ENCODE measurements around the gene GRHPR.
"Not testable (repeated sequence)": the region's sequence is repeated elsewhere in the genome, so short reads cannot be mapped to it uniquely, and the experiment has no call there.

Gene GRHPR

GRCh38 chr9:37382982-37383357 lies 39.5 kb upstream of the GRHPR start:
- Histone ChIP-seq H3K27me3 (ENCODE audit: control insufficient read depth, insufficient read depth, low read length) (peaks cover 24% of the 10 kb centered on the region), H3K4me3 (ENCODE audit: low read length) (no peak overlapping the region), H3K4me2 (ENCODE audit: low read length) (no peak overlapping the region), H3K9me3 (replicated peaks; ENCODE audit: low read length) (no peaks in the 10 kb centered on the region), H3K4me1 (ENCODE audit: control insufficient read depth, insufficient read depth, low read length) (no peaks in the 10 kb centered on the region), H3K9ac (ENCODE audit: low read depth, low read length) (no peak overlapping the region), H3K36me3 (ENCODE audit: insufficient read depth, low read length) (no peaks in the 10 kb centered on the region)

- H3K9me3 ChIP-seq (replicated peaks; ENCODE audit: low read length), result no peaks in the 10 kb centered on the region
- no peak overlapping the region for H3K9ac ChIP-seq (ENCODE audit: low read depth, low read length)
- H3K4me3 ChIP-seq (ENCODE audit: low read length), result no peak overlapping the region
- peaks cover 20% of the 10 kb centered on the region for H3K27me3 ChIP-seq (ENCODE audit: control insufficient read depth, insufficient read depth, low read length)
- no peak overlapping the region for H3K4me2 ChIP-seq (ENCODE audit: low read length)
- H3K4me1 ChIP-seq (ENCODE audit: control insufficient read depth, insufficient read depth, low read length), result no peaks in the 10 kb centered on the region
- H3K36me3 ChIP-seq (ENCODE audit: insufficient read depth, low read length), result no peaks in the 10 kb centered on the region
These were observed 39.1 kb upstream of the GRHPR start for GRCh38 chr9:37383393-37383792.

GRCh38 chr9:37383876-37384746 lies 38.4 kb upstream of the GRHPR start:
- Histone ChIP-seq H3K36me3 (ENCODE audit: insufficient read depth, low read length) (no peaks in the 10 kb centered on the region), H3K4me1 (ENCODE audit: control insufficient read depth, insufficient read depth, low read length) (no peaks in the 10 kb centered on the region), H3K4me3 (ENCODE audit: low read length) (no peak overlapping the region), H3K9me3 (replicated peaks; ENCODE audit: low read length) (no peaks in the 10 kb centered on the region), H3K9ac (ENCODE audit: low read depth, low read length) (no peak overlapping the region), H3K27me3 (ENCODE audit: control insufficient read depth, insufficient read depth, low read length) (peaks cover 20% of the 10 kb centered on the region), H3K4me2 (ENCODE audit: low read length) (no peak overlapping the region)

- Histone ChIP-seq H3K4me1 (ENCODE audit: control insufficient read depth, insufficient read depth, low read length) (no peaks in the 10 kb centered on the region), H3K9ac (ENCODE audit: low read depth, low read length) (no peak overlapping the region), H3K4me3 (ENCODE audit: low read length) (no peak overlapping the region), H3K36me3 (ENCODE audit: insufficient read depth, low read length) (no peaks in the 10 kb centered on the region), H3K9me3 (replicated peaks; ENCODE audit: low read length) (no peaks in the 10 kb centered on the region), H3K27me3 (ENCODE audit: control insufficient read depth, insufficient read depth, low read length) (peaks cover 20% of the 10 kb centered on the region), H3K4me2 (ENCODE audit: low read length) (no peak overlapping the region)
These were observed 37.2 kb upstream of the GRHPR start for GRCh38 chr9:37385286-37385685.

DNA sequence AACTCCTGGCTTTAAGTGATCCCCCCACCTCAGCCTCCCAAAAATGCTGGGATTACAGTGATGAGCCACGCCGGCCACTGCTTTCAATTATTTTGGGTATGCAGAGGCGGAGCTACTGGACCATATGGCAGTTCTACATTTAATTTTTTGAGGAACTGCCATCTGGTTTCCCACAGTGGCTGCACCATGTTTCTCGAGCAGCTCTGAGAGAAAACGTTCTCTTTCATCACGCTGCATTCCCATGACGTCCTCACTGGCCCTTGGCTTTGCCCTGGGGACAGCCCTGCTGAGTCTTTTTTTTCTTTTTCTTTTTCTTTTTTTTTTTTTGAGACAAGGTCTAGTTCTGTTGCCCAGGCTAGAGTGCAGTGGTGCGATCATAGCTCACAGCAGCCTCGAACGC lies 35.5 kb upstream of the GRHPR start:
- Histone ChIP-seq H3K4me2 (ENCODE audit: low read length) (no peak overlapping the region), H3K4me1 (ENCODE audit: control insufficient read depth, insufficient read depth, low read length) (no peaks in the 10 kb centered on the region), H3K9ac (ENCODE audit: low read depth, low read length) (no peak overlapping the region), H3K36me3 (ENCODE audit: insufficient read depth, low read length) (no peaks in the 10 kb centered on the region), H3K27me3 (ENCODE audit: control insufficient read depth, insufficient read depth, low read length) (peaks cover 20% of the 10 kb centered on the region), H3K9me3 (replicated peaks; ENCODE audit: low read length) (no peaks in the 10 kb centered on the region), H3K4me3 (ENCODE audit: low read length) (no peak overlapping the region)

- Histone ChIP-seq H3K9me3 (replicated peaks; ENCODE audit: low read length) (no peaks in the 10 kb centered on the region), H3K36me3 (ENCODE audit: insufficient read depth, low read length) (no peaks in the 10 kb centered on the region), H3K27me3 (ENCODE audit: control insufficient read depth, insufficient read depth, low read length) (peaks cover 15% of the 10 kb centered on the region), H3K4me3 (ENCODE audit: low read length) (no peak overlapping the region), H3K9ac (ENCODE audit: low read depth, low read length) (no peak overlapping the region), H3K4me1 (ENCODE audit: control insufficient read depth, insufficient read depth, low read length) (no peaks in the 10 kb centered on the region), H3K4me2 (ENCODE audit: low read length) (no peak overlapping the region)
These were observed 31.7 kb upstream of the GRHPR start for GRCh38 chr9:37390759-37391158.

DNA sequence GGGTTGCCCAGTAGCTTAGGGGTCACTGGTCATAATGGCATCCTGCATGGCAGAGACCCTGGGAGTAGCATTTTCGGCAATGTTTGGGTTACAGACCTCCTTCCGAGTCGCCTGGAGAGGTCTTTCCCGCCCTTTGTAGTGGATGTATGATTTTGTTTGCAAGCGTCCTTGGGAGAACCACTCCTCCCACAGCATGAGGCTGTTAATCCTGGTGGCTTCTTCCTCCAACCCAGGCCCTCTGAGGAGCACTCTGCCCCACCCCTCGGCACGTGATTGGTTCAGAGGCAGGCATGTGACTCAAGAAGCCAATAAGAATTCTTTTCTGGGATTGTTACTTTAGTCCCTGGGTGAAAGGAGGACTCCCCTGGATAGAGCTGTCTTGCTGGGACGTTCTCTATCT lies 30.2 kb upstream of the GRHPR start:
- Histone ChIP-seq H3K4me1 (ENCODE audit: control insufficient read depth, insufficient read depth, low read length) (no peaks in the 10 kb centered on the region), H3K36me3 (ENCODE audit: insufficient read depth, low read length) (no peaks in the 10 kb centered on the region), H3K9ac (ENCODE audit: low read depth, low read length) (no peak overlapping the region), H3K4me2 (ENCODE audit: low read length) (no peak overlapping the region), H3K27me3 (ENCODE audit: control insufficient read depth, insufficient read depth, low read length) (peaks cover 15% of the 10 kb centered on the region), H3K4me3 (ENCODE audit: low read length) (no peak overlapping the region), H3K9me3 (replicated peaks; ENCODE audit: low read length) (no peaks in the 10 kb centered on the region)

GRCh38 chr9:37395229-37395628 lies 27.3 kb upstream of the GRHPR start:
- peaks cover 20% of the 10 kb centered on the region for H3K27me3 ChIP-seq (ENCODE audit: control insufficient read depth, insufficient read depth, low read length)
- H3K9me3 ChIP-seq (replicated peaks; ENCODE audit: low read length), result no peaks in the 10 kb centered on the region
- no peaks in the 10 kb centered on the region for H3K36me3 ChIP-seq (ENCODE audit: insufficient read depth, low read length)
- H3K4me1 ChIP-seq (ENCODE audit: control insufficient read depth, insufficient read depth, low read length), result no peaks in the 10 kb centered on the region
- H3K9ac ChIP-seq (ENCODE audit: low read depth, low read length), result no peak overlapping the region
- no peak overlapping the region for H3K4me3 ChIP-seq (ENCODE audit: low read length)
- H3K4me2 ChIP-seq (ENCODE audit: low read length), result no peak overlapping the region

- H3K4me1 ChIP-seq (ENCODE audit: control insufficient read depth, insufficient read depth, low read length), result no peaks in the 10 kb centered on the region
- no peaks in the 10 kb centered on the region for H3K36me3 ChIP-seq (ENCODE audit: insufficient read depth, low read length)
- H3K4me2 ChIP-seq (ENCODE audit: low read length), result no peak overlapping the region
- no peak overlapping the region for H3K4me3 ChIP-seq (ENCODE audit: low read length)
- H3K27me3 ChIP-seq (ENCODE audit: control insufficient read depth, insufficient read depth, low read length), result peaks cover 20% of the 10 kb centered on the region
- no peak overlapping the region for H3K9ac ChIP-seq (ENCODE audit: low read depth, low read length)
- H3K9me3 ChIP-seq (replicated peaks; ENCODE audit: low read length), result no peaks in the 10 kb centered on the region
These were observed 26.8 kb upstream of the GRHPR start for GRCh38 chr9:37395663-37396062.

DNA sequence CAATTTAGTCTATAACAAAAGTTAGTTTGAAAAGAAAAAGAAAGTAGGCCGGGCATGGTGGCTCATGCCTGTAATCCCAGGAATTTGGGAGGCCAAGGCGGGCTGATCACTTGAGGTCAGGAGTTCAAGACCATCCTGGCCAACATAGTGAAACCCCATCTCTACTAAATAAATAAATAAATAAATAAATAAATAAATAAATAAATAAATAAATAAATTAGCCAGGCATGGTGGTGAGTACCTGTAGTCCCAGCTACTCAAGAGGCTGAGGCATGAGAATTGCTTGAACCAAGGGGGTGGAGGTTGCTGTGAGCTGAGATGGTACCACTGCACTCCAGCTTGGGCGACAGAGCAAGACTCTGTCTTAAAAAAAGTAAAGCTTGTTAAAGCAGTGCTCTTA lies 24.5 kb upstream of the GRHPR start:
- not testable (repeated sequence) for H3K9me3 ChIP-seq (replicated peaks; ENCODE audit: low read length); H3K9ac ChIP-seq (ENCODE audit: low read depth, low read length); H3K4me3 ChIP-seq (ENCODE audit: low read length)

DNA sequence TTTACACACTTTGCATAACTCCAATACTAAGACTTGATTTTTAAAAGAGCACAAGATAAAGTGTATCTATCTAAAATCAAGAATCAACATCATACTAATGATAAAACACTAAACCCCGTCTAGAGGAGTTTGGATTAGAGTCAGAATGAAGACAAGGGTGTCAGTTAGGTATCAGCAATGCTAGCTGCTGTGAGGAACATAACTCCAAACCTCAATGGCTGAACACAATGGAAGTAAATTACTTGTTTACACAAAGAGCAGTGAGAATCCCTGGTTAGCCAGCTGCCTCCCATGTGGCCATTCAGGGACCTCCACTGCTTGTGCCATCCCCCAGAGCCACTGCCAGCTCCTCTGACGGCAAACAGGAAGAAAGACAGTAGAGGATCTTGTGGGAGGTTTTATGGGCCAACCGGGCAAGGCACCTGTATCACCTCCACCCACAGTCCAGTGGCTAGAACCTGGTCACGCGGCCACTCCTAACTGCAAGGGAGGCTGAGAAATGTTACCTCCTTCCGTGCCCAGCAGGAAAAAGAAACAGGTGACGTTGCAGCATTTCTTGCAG lies 24.0 kb upstream of the GRHPR start:
- H3K4me1 ChIP-seq (ENCODE audit: control insufficient read depth, insufficient read depth, low read length), result no peaks in the 10 kb centered on the region
- H3K9me3 ChIP-seq (replicated peaks; ENCODE audit: low read length), result no peaks in the 10 kb centered on the region
- H3K4me3 ChIP-seq (ENCODE audit: low read length), result no peak overlapping the region
- H3K36me3 ChIP-seq (ENCODE audit: insufficient read depth, low read length), result no peaks in the 10 kb centered on the region
- H3K9ac ChIP-seq (ENCODE audit: low read depth, low read length), result no peak overlapping the region
- peaks cover 30% of the 10 kb centered on the region for H3K27me3 ChIP-seq (ENCODE audit: control insufficient read depth, insufficient read depth, low read length)
- no peak overlapping the region for H3K4me2 ChIP-seq (ENCODE audit: low read length)

More for the DNA sequence above, 24.5 kb upstream of the GRHPR start:
- H3K4me1 ChIP-seq (ENCODE audit: control insufficient read depth, insufficient read depth, low read length); H3K4me2 ChIP-seq (ENCODE audit: low read length); H3K36me3 ChIP-seq (ENCODE audit: insufficient read depth, low read length): not testable (repeated sequence)
- H3K27me3 ChIP-seq (ENCODE audit: control insufficient read depth, insufficient read depth, low read length), result peaks cover 25% of the 10 kb centered on the region

DNA sequence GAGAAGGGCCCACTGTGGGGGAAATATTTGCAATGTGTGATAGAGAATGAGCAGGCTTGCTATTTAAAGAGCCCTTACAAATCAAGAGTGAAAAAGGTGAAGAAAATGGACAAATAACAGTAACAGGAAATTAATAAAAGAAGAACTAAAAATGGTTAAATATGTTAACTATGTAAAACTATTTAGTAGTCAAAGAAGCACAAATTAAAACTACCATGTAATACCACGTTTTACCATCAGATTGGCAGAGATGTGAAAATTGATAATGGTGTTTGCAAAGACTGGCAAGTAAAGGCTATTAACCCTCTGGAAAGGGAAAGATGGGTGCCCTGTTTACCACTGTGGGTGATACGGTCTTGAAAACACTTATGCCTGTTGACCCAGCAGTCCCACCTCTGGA lies 23.2 kb upstream of the GRHPR start:
- peaks cover 29% of the 10 kb centered on the region for H3K27me3 ChIP-seq (ENCODE audit: control insufficient read depth, insufficient read depth, low read length)
- H3K4me2 ChIP-seq (ENCODE audit: low read length), result no peak overlapping the region
- H3K9ac ChIP-seq (ENCODE audit: low read depth, low read length), result no peak overlapping the region
- no peaks in the 10 kb centered on the region for H3K36me3 ChIP-seq (ENCODE audit: insufficient read depth, low read length)
- H3K9me3 ChIP-seq (replicated peaks; ENCODE audit: low read length), result no peaks in the 10 kb centered on the region
- no peak overlapping the region for H3K4me3 ChIP-seq (ENCODE audit: low read length)
- H3K4me1 ChIP-seq (ENCODE audit: control insufficient read depth, insufficient read depth, low read length), result no peaks in the 10 kb centered on the region

Measured in skeletal muscle satellite cell (primary cell).